Nephron (organoid): ENCODE results near the gene MAP4K2.

Experiments
- H3K27ac Mint-ChIP-seq, 3 experiments: 2 replicates each; pipeline ENCODE4 v1.8.0; 2020; ENCODE audit warnings: mixed read lengths in 3 of 3, mild to moderate bottlenecking in 2 of 3, moderate library complexity in 1 of 3
- H3K27me3 Mint-ChIP-seq: 2 replicates; pipeline ENCODE4 v1.8.0; 2021; ENCODE audit warnings: low read depth, mild to moderate bottlenecking, moderate library complexity, mixed read lengths
- H3K36me3 Mint-ChIP-seq: 2 replicates; pipeline ENCODE4 v1.8.0; 2020; ENCODE audit warnings: low read depth, mixed read lengths
- H3K4me1 Mint-ChIP-seq: 2 replicates; pipeline ENCODE4 v1.8.0; 2020; ENCODE audit warnings: mixed read lengths
- H3K4me3 Mint-ChIP-seq, 3 experiments: 2 replicates each; pipeline ENCODE4 v1.8.0; 2020; ENCODE audit warnings: mild to moderate bottlenecking in 3 of 3, mixed read lengths in 3 of 3, moderate library complexity in 2 of 3
- H3K9me3 Mint-ChIP-seq: 2 replicates; pipeline ENCODE4 v1.8.0; 2020; ENCODE audit warnings: mixed read lengths
- TF ChIP-seq, protein P1 (sequence below), 3 experiments: fragments of 200-600 bp; sonication (generic); IDR thresholded peaks; one replicate each; pipeline ENCODE4 v1.5.0; 2021; ENCODE audit warnings: antibody characterized with exemption in 3 of 3; ENCODE audit not compliant: unreplicated experiment in 3 of 3

MAP4K2 gene

DNA sequence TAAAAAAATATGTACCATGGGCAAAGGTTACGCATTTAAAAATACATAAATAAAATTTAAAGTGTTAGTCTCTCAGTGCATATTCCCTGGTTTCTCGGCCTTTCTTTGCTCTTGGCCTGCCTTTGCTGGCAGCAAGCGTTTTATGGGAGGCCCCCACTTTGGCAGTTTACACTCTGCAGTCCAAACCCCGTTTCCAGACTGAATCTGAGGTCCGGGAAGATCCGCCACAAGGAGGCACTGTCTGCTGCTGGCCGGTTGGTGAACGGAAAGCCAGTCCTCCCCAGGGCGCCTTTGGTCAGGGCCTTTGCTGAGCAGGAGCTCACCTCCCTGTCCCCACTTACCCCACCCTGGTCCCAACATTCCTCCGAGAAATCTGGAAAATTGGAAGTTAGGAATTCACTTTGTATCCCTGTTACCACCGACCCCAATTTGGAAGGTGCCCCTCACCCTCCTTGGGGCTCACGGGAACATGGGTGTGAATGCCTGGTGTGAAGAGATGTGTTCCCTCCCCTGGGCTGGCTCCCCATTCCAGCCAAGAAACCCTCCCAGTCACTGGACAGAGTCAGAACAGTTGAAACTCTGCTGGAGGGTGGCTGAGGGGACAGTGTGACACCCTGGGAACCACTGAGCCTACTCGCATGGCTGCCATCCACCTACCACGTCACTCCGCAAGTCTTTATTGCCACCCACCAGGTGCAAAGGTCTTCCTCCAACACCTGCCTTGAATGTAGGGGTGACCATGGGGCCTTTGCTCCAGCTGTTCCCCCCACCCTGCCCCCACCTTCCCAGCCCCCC, 15.3 kb downstream of the MAP4K2 start:
- peaks cover 4% of the 10 kb centered on the region for H3K36me3 Mint-ChIP-seq
- no peaks in the 10 kb centered on the region for H3K9me3 Mint-ChIP-seq
- H3K4me1 Mint-ChIP-seq, result no peaks in the 10 kb centered on the region
- TF ChIP-seq, protein P1, sequence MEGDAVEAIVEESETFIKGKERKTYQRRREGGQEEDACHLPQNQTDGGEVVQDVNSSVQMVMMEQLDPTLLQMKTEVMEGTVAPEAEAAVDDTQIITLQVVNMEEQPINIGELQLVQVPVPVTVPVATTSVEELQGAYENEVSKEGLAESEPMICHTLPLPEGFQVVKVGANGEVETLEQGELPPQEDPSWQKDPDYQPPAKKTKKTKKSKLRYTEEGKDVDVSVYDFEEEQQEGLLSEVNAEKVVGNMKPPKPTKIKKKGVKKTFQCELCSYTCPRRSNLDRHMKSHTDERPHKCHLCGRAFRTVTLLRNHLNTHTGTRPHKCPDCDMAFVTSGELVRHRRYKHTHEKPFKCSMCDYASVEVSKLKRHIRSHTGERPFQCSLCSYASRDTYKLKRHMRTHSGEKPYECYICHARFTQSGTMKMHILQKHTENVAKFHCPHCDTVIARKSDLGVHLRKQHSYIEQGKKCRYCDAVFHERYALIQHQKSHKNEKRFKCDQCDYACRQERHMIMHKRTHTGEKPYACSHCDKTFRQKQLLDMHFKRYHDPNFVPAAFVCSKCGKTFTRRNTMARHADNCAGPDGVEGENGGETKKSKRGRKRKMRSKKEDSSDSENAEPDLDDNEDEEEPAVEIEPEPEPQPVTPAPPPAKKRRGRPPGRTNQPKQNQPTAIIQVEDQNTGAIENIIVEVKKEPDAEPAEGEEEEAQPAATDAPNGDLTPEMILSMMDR (IDR thresholded peaks at IDR 0.05; ENCODE audit: unreplicated experiment in 3 of 3), result peak; percentile 51 to 60 (median 59)
- no peak overlapping the region for H3K4me3 Mint-ChIP-seq
- H3K27ac Mint-ChIP-seq, result no peak overlapping the region
- no peaks in the 10 kb centered on the region for H3K27me3 Mint-ChIP-seq

DNA sequence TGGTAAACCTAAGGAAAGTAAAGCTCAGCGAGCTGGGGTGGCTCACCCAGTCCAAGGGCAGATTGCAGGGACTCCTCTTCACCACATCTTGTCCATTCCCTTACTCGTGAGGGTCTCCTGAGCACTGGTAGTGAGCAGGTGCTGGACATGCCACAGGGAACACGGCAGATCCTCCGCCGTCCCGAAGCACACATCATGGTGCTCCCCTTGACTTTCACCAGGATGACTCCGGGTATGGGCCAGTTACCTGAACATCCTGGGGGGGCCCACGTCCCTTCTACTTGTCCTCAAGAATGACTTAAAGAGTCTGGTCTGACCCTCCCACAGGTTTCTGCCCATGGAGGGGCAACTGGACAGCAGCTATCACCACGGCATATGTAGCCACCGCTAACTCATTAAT, 16.7 kb downstream of the MAP4K2 start:
- H3K27ac Mint-ChIP-seq, result no peak overlapping the region
- no peaks in the 10 kb centered on the region for H3K4me1 Mint-ChIP-seq
- H3K27me3 Mint-ChIP-seq, result no peaks in the 10 kb centered on the region
- peaks cover 4% of the 10 kb centered on the region for H3K36me3 Mint-ChIP-seq
- H3K9me3 Mint-ChIP-seq, result no peaks in the 10 kb centered on the region
- no peak overlapping the region for H3K4me3 Mint-ChIP-seq
- TF ChIP-seq, protein P1 (IDR thresholded peaks at IDR 0.05; ENCODE audit: unreplicated experiment in 3 of 3), result no peak

DNA sequence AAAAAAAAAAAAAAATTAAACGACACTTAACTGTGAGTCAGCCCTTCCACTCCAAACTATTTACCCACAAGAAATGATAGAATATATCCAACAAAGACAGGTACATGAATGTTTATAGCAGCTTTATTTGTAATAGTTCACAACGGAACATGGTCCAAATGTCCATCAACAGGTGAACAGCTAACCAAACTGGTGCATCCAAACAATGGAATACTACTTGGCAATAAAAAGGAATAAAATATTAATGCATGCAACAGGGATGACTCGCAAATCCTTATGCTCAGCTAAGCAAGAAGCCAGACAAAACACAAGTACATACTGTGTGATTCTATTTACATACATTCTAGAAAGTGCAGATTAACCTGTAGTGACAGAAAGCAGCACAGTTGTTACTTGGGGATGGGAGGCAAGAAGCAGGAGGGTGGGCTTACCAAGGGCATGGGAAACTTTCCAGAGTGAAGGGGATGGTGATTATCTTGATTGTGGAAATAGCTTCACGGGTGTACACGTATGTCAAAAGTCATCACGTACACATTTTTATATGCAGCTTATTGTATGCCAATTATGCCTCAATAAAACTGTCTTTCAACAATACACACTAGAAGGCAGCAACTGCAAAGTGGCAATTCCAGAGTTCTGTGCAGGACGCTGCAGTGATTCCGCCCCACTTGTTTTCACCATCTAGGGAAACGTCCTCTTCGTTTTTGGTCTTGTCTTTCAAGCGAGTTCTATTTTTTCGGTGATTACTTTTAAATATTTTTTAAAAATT, 18.0 kb downstream of the MAP4K2 start:
- H3K36me3 Mint-ChIP-seq, result peaks cover 4% of the 10 kb centered on the region
- H3K27ac Mint-ChIP-seq, result no peak overlapping the region
- H3K9me3 Mint-ChIP-seq, result no peaks in the 10 kb centered on the region
- TF ChIP-seq, protein P1 (IDR thresholded peaks at IDR 0.05; ENCODE audit: unreplicated experiment in 3 of 3), result no peak
- no peaks in the 10 kb centered on the region for H3K4me1 Mint-ChIP-seq
- no peak overlapping the region for H3K4me3 Mint-ChIP-seq
- H3K27me3 Mint-ChIP-seq, result no peaks in the 10 kb centered on the region

- Mint-ChIP-seq H3K36me3 (peaks cover 38% of the 10 kb centered on the region), H3K27ac (peak within 1 kb of the TSS; percentile 96 to 98 (median 98)), H3K4me1 (peaks cover 40% of the 10 kb centered on the region), H3K9me3 (no peaks in the 10 kb centered on the region), H3K27me3 (no peaks in the 10 kb centered on the region), H3K4me3 (peak within 1 kb of the TSS; percentile 86 to 99 (median 98))
- TF ChIP-seq, protein P1 (IDR thresholded peaks at IDR 0.05; ENCODE audit: unreplicated experiment in 3 of 3), result no peak
Measured at GRCh38 chr11:64778473-64779298, 24.3 kb downstream of the MAP4K2 start, which contains the start of gene SF1. SF1 (minus strand) TSS chr11:64778542; CDS start chr11:64778392, 150 bp downstream.

- Mint-ChIP-seq H3K4me1 (peaks cover 46% of the 10 kb centered on the region), H3K36me3 (peaks cover 44% of the 10 kb centered on the region), H3K9me3 (no peaks in the 10 kb centered on the region), H3K27ac (peak overlapping the region in 2 of 3 experiments; percentile 96 to 98), H3K27me3 (no peaks in the 10 kb centered on the region), H3K4me3 (peak overlapping the region; percentile 85 to 88 (median 86))
- TF ChIP-seq, protein P1 (IDR thresholded peaks at IDR 0.05; ENCODE audit: unreplicated experiment in 3 of 3), result no peak
Measured at GRCh38 chr11:64778223-64778472, 24.9 kb downstream of the MAP4K2 start.
